Measurements from ENCODE around the gene CFAP410.
"Not testable (repeated sequence)": the region's sequence is repeated elsewhere in the genome, so short reads cannot be mapped to it uniquely, and the experiment has no call there.

CFAP410 gene

GRCh38 chr21:44350773-44351481, 11.7 kb upstream of the CFAP410 start:
- DNase-seq = no peak

- DNase-seq = peak in 1 of 14 donors; percentile 19
Observed at GRCh38 chr21:44349847-44350772, 10.9 kb upstream of the CFAP410 start.

- no peak for DNase-seq
Observed at GRCh38 chr21:44349416-44349846, 10.2 kb upstream of the CFAP410 start.

GRCh38 chr21:44348861-44349260, 9.7 kb upstream of the CFAP410 start:
- DNase-seq = no peak

DNA sequence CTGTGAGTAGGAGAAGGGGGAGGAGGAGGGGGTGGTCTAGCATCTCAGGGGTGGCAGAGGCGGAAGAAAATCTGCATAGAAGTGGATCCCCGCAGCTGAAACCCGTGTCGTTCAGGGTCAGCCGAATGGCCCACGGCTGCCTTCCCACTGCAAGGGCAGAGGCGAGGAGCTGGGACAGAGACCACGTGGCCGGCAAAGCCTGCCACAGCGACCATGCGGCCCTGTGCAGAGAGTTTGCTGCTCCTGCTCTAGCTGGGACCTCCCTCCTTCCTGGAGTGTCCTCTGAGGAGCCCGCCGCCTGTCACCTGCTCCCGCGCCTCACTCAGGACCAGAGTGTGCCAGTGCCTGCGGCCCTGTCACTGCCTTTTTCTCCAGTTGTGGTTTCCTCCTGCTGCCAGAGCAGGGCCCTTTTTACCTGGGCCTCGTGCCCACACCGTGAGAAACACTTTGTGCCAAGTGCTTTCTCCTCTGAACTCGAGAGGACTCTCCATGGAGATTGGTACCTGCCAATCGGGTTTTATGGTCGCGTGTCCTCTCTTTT, 8.8 kb upstream of the CFAP410 start:
- no peak for DNase-seq

GRCh38 chr21:44345495-44345894, 6.3 kb upstream of the CFAP410 start:
- no peak for DNase-seq

GRCh38 chr21:44344541-44345183, 5.5 kb upstream of the CFAP410 start:
- no peak for DNase-seq

DNA sequence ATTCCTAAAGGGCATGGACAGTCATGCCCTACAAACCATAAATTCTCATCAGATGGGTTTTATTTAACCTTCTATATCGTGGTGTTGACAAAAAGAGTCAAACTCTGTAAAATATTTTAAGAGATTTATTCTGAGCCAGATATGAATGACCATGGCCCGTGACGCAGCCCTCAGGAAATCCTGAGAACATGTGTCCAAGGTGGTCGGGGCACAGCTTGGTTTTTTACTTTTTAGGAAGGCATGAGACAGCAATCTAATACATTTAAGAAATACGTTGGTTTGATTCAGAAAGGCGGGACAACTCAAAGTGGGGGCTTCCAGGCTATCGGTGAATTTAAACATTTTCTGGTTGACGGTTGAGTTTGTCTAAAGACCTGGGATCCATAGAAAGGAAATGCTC, 3.8 kb upstream of the CFAP410 start:
- not testable (repeated sequence) for DNase-seq

DNA sequence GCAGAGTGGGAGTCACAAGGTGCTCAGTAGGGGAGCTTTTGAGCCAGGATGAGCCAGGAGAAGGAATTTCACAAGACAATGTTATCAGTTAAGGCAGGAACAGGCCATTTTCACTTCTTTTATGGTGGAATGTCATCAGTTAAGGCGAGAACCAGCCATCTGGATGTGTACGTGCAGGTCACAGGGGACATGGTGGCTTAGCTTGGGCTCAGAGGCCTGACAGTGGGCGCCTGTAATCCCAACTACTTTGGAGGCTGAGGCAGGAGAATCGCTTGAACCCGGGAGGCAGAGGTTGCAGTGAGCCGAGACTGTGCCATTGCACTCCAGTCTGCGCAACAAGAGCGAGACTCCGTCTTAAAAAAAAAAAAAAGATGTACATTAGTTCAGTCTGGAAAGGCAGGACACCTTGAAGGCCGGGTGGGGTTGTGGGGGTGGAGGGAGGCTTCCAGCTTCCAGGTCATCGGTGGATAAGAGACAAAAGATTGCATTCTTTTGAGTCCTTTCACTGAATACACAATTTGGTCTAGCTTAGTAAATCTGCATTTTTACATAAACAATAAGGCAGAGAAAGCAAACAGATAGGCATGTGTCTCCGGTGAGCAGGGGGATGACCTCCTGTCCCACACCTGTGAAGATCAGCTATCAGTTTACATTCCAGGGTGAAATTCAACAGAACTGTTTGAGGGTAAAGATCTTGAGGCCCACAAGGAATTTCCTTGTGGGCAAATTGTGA, 2.7 kb upstream of the CFAP410 start:
- DNase-seq = not testable (repeated sequence)

DNA sequence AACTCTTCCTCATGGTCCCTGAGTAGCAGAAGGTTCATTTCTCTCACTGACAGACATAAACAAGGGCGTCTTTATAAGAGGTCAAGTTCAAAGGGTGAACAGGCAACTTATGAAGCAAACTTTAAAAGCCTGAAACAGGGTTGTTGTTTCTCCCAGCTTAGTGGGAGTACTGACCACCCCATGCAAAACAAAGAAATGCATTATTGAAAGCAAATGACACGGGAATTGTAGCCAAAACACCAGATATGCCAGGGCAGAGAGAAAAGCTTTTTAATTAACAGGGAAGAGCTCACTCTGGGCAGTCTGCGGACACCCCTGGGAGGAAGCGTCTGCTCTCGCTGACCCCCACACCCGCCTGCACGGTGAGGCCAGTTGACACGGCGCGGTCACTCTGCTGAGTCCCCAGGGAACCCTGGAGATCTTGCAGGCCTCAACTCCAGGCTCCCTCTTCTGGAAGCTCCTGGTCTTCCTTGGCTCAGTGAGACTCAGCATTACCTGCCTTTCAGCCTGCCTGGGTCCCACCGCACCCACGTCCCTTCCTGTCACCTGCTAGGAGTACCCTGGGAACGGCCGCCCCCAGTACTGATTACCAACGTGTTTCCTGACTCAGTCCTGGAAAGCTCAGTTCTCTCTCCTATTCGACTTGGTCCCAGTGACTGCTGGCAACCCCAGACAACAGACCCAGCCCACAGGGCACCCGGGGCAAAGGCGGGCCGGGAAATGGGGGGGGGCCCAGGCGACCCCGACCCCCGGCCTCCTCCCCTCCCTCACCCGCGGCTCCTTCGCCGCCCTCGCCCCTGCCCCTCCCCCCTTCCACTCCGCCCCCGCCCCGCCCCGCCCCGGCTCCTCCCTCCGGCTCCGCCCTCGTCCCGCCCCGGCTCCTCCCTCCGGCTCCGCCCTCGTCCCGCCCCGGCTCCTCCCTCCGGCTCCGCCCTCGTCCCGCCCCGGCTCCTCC, 972 bp downstream of the CFAP410 start:
- DNase-seq = peak in 11 of 14 donors; percentile 46 to 82 (median 63)

DNA sequence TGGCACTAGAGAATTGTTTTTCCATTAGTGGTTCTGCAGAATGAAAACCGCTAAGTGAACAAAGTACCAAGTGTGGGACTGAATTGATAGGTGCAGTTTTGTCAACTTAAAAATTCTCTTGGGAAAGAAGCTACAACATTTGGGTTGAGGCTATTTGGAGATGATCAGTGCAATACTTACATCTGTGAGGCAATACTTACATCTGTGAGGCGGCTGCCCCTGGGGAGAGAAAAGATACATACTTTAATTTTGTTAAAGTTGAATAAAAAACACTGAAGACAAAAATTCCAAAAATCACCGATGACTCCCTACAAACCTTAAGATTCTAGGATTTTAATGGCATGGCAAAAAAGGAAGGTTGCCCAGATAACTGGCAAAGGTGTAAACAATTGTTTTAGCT, 1.7 kb downstream of the CFAP410 start:
- DNase-seq = no peak

DNA sequence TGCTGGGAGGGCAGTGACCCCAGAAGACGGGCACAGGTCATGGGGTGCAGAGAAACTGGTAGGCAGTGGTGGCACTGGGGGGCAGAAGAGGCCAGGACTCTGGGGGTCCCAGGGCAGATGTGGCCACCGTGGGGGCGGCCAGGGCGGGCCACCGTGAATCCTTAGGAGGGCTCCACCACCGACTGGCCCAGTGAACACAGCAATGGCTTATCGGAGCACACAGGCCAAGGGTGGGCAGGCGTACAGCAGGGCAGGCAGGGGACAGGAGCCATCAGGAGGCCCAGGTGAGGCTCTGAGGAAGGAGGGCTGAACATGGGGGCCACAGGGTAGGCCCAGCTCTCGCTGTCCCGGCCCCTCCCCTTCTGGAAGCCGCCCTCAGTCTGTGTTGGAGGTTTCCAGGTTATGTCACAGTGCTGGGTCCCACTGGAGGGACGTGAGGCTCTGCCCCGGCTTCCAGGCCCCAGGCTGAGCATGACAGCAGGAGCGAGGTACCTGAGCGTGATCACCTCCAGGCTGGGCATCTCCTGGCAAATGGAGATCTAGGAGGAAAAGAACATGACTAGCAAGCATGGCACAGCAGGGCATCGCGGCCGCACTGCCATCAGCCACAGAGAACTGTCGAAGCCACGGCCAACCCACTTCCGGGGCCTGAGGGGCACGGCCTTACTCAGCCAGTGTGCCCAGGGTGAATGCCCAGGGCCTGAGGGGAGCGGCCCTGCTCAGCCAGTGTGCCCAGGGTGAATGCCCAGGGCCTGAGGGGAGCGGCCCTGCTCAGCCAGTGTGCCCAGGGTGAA, 3.7 kb downstream of the CFAP410 start:
- DNase-seq = no peak

GRCh38 chr21:44334329-44335030, 4.7 kb downstream of the CFAP410 start:
- peak in 1 of 14 donors; percentile 58 for DNase-seq

DNA sequence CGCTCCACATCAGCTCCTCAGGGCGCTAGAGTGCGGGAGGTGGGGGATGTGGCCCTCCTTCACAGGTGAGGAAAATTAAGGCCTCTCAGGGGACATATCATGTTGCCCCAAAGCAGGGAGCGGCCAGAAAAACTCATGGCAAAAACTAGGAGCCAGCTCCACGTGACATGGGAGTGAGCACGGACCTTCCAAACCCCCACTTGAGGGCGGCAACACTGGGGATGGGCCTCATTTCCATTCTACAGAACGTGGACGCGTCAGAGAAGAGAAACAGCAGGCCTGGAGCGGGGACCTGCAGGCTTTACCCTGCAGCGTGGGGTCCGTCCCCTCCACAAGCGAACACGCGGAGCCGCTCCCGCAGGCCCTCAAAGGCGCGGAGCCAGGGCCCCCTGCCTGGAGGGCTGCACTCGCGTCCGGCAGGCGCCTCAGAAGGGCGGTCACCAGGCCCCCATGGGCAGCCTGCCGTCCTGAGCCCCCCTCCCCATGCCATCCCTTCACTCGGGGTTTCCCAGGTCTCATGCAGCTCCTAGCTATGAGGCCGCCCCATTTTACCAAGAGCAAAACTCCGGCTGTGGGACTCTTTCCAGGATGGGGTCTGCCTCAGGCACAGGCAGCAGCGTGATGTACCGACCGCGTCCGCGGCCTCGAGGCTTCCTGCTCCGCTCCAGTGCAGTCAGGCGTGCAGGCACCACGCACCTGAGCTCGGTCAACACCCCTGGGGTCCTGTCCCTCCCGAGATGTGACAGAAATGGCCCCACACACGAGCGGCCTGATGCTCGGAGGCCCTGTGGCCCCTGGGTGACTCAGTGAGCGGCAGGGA, 5.5 kb downstream of the CFAP410 start:
- DNase-seq = no peak

DNA sequence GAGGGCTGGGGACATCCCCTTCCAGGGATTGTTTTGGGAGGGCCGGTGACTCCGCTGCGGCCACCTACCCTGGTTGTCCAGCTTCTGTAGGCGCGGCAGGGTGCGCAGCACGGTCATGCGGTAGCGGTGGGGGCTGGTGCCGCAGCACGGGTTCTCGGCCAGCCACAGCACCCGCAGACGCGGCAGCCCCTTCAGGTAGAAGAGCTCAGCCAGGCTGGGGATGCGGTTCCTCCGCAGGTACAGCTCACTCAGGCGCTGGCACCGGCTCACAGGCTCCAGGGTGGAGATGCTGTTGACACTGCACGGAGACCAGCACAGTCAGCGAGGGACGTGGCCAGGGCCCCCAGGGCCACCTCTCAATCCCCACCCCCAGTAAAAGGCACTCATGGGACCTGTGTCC, 6.2 kb downstream of the CFAP410 start:
- no peak for DNase-seq

DNA sequence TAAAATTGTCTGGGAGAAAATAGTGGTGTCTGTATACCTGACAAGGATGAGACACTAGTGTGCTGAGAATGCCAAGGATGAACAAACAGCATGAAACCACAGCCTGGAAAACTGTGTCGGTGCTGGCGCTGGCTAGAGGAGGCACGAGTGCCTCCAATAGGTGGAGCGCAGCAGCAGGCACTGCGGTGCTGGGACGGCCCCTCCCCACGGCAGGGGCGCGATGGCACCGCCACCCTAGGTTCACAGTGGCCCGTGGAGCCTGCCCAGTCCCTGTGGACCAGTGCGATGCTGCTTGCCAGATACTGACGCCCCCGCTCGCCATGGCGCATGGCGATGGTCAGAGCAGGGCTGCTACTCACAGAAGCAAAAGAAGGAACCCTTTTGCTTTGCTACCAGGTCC, 6.8 kb downstream of the CFAP410 start:
- DNase-seq = peak in 1 of 14 donors; percentile 64

DNA sequence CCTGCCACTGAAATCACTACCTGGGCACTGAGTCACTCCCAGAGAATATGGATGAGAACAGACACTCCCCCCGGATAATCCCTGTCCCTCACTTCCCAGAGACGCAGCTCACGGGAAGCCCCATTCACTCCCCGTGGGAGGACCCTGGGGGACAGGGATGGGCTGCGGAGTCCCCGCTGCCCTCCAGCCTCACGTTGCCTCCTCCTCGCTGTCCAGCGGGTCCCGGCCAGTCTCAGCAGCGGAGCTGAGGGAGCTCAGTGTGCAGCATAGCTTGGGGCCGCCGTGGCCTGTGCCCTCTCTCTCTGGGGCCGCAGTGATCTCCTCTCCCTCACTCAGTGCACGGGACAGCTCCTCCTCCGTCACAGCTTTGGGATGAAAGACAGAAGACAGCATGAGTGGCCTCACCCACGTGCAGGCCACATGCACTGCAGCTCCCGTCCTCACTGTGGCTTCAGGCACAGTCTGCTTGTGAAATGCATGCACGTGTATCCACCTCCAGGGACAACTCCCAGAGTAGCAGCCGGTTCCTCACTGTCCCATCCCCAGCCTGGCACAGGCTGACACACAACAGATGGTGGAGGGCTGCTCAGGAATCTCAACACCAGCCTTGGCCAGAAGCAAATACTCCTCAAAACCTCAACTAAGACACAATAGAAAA, 7.4 kb downstream of the CFAP410 start:
- DNase-seq = peak in 1 of 14 donors; percentile 90

DNA sequence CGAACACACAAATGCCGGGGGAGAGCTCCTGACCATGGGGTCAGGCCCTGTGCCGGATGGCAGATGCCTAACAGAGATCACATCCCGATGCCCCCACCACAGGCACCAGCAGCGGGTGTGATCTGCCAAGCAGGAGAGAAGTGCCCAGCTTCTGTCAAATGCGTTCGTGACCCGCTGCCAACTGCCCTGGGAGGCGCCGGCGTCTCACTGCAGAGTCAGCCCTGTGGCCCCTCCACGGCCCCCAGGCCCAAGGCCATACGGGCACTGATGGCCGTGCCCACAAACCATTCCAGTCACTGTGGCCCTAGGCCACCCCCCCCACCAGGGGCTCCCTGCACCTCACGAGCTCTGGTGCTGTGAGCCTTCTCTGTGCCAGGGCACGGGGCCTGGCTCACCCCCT, 8.0 kb downstream of the CFAP410 start:
- DNase-seq = peak in 1 of 14 donors; percentile 55
